Measurements from ENCODE around the gene ABHD17B. TPM values are rescaled to one million over a fixed set of nuclear protein-coding genes. Genes with fewer than 3 reads are reported as not detected.
"Not testable (repeated sequence)": the region's sequence is repeated elsewhere in the genome, so short reads cannot be mapped to it uniquely, and the experiment has no call there.

Gene ABHD17B
- polyA plus RNA-seq, 1 experiment = 9.0 TPM

DNA sequence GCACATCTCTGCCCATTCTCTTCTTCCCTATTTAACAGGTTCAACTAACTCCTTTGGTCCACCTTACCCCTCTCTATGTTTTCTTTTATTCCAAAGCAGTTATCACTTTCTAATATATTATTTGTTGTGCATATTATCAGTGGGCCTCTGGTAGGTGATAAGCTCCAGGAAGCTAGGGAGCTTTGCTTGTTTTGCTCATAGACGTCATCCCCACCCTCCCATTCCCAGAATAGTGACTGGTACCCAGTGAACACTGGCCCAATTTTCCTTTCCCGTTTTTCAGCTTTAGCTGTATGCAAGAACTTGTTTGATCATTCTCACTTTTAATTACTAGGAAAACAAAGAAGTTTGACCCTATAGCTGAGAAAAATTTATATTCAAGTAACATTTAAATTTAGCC, 6.9 kb downstream of the ABHD17B start:
- CTCF ChIA-PET = no interaction called here
- no peak for TF ChIP-seq CTCF (IDR thresholded peaks at IDR 0.05; ENCODE audit: insufficient read depth, low read depth, low read length)
- no peaks in the 10 kb centered on the region for H3K36me3 ChIP-seq (ENCODE audit: control insufficient read depth, insufficient read depth, low read length)
- POLR2A ChIA-PET = no interaction called here
- H3K4me3 ChIP-seq (ENCODE audit: low read depth, low read length) = no peak overlapping the region
- no peak for DNase-seq (ENCODE audit: low read depth)
- H3K27me3 ChIP-seq (ENCODE audit: control insufficient read depth, insufficient read depth, low read length) = no peaks in the 10 kb centered on the region

GRCh38 chr9:71901695-71902597, 9.0 kb downstream of the ABHD17B start:
- POLR2A ChIA-PET = no interaction called here
- CTCF ChIA-PET = no interaction called here

DNA sequence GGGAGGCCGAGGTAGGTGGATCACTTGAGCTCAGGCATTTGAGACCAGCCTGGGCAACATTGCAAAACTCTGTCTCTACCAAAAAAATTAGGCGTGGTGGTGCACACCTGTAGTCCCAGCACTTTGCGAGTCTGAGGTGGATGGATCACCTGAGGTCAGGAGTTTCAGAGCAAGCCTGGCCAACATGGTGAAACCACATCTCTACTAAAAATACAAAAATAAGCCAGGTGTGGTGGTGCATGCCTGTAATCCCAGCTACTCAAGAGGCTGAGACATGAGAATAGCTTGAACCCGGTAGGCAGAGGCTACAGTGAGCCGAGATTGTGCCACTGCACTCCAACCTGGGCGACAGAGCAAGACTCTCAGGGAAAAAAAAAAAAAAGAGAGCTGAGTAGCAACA, 12.2 kb downstream of the ABHD17B start:
- H3K27me3 ChIP-seq (ENCODE audit: control insufficient read depth, insufficient read depth, low read length); DNase-seq (ENCODE audit: low read depth); H3K4me3 ChIP-seq (ENCODE audit: low read depth, low read length); CTCF ChIA-PET; H3K36me3 ChIP-seq (ENCODE audit: control insufficient read depth, insufficient read depth, low read length): not testable (repeated sequence)
- POLR2A ChIA-PET = interaction anchor here (1.4 kb wide), 1 partner anchor 13 kb away, joined by 4 read pairs; the partner anchor contains the start of genes ABHD17B and C9orf85

More at GRCh38 chr9:71901695-71902597, 9.0 kb downstream of the ABHD17B start:
- H3K27me3 ChIP-seq (ENCODE audit: control insufficient read depth, insufficient read depth, low read length) = no peaks in the 10 kb centered on the region
- DNase-seq (ENCODE audit: low read depth) = no peak
- no peak overlapping the region for H3K4me3 ChIP-seq (ENCODE audit: low read depth, low read length)
- H3K36me3 ChIP-seq (ENCODE audit: control insufficient read depth, insufficient read depth, low read length) = no peaks in the 10 kb centered on the region
- TF ChIP-seq CTCF (IDR thresholded peaks at IDR 0.05; ENCODE audit: insufficient read depth, low read depth, low read length) = no peak

DNA sequence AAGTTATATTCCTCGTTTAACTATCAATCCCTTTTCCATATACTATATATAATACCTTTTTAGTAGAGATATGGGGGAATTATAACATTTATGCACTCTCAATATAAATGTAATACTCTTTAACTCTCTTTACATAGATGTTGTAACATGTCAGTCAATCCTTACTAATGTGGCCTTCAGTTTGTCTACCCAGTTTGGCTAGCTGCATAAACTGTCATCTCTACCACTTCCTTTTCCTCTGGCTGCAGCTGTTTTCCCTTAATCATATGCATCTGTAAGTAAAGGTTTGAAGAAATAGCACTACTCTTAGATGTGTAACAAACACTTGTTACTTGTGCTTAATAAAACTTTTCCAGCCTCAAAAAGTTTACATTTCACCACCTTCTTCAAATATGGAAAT, 13.4 kb downstream of the ABHD17B start:
- Histone ChIP-seq H3K4me3 (ENCODE audit: low read depth, low read length) (no peak overlapping the region), H3K36me3 (ENCODE audit: control insufficient read depth, insufficient read depth, low read length) (no peaks in the 10 kb centered on the region), H3K27me3 (ENCODE audit: control insufficient read depth, insufficient read depth, low read length) (no peaks in the 10 kb centered on the region)
- POLR2A ChIA-PET = no interaction called here
- CTCF ChIA-PET = no interaction called here
- TF ChIP-seq CTCF (IDR thresholded peaks at IDR 0.05; ENCODE audit: insufficient read depth, low read depth, low read length) = no peak
- DNase-seq (ENCODE audit: low read depth) = no peak

DNA sequence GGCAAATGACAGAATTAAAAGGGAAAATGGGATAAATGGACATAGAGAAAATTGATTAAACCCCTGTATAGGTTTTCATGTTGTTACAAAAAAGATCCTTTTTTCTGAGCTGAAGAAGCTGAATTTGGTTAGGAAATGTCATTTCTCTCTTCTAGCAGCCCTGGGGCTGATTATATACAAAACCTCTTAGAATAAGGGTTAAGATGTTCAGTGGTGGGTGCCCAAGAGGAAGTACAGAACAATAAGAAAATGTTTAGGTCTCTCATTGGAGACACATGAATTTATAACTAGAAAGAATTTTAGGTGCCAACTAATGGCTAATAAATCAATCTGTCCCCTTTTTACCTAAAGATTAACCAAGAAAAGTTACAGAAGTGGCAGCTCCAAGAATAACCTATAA, 14.2 kb downstream of the ABHD17B start:
- Histone ChIP-seq H3K4me3 (ENCODE audit: low read depth, low read length) (no peak overlapping the region), H3K27me3 (ENCODE audit: control insufficient read depth, insufficient read depth, low read length) (no peaks in the 10 kb centered on the region), H3K36me3 (ENCODE audit: control insufficient read depth, insufficient read depth, low read length) (no peaks in the 10 kb centered on the region)
- no peak for DNase-seq (ENCODE audit: low read depth)
- TF ChIP-seq CTCF (IDR thresholded peaks at IDR 0.05; ENCODE audit: insufficient read depth, low read depth, low read length) = no peak
- ChIA-PET POLR2A (interaction anchor here (0.6 kb wide), 1 partner anchor 1301 kb away, joined by 4 read pairs; no protein-coding TSS in a partner anchor), CTCF (no interaction called here)

Data from BJ (cell line).